GM19351 (cell line): ENCODE data around the gene PLCD3.
"Not testable (repeated sequence)": the region's sequence is repeated elsewhere in the genome, so short reads cannot be mapped to it uniquely, and the experiment has no call there.

ENCODE experiments used
- ATAC-seq: cut with Tn5 transposase; IDR thresholded peaks from one replicate; pipeline ENCODE4 v1.9.1; 2021; ENCODE audit warnings: mild to moderate bottlenecking, moderate library complexity; ENCODE audit not compliant: unreplicated experiment

PLCD3 gene

GRCh38 chr17:45135978-45136791 is 3.9 kb upstream of the PLCD3 start:
- ATAC-seq = no peak

GRCh38 chr17:45135192-45135977 is 3.1 kb upstream of the PLCD3 start, which contains the start of gene ACBD4:
TSS of gene ACBD4 (plus strand) at chr17:45135687. CDS start at chr17:45136145, 458 bp downstream.
- peak; percentile 81 for ATAC-seq

GRCh38 chr17:45132572-45133463 is 503 bp upstream of the PLCD3 start:
- peak; percentile 42 for ATAC-seq

- no peak for ATAC-seq
Observed at GRCh38 chr17:45131616-45132319, 547 bp downstream of the PLCD3 start.

GRCh38 chr17:45130681-45131615 is 1.4 kb downstream of the PLCD3 start:
- no peak for ATAC-seq

- ATAC-seq = no peak
Observed at GRCh38 chr17:45129940-45130680, 2.2 kb downstream of the PLCD3 start.

- ATAC-seq = no peak
Observed at GRCh38 chr17:45129426-45129939, 2.8 kb downstream of the PLCD3 start.

GRCh38 chr17:45128989-45129388 is 3.3 kb downstream of the PLCD3 start:
- no peak for ATAC-seq

GRCh38 chr17:45128331-45128730 is 4.0 kb downstream of the PLCD3 start:
- no peak for ATAC-seq

- ATAC-seq = no peak
Observed at GRCh38 chr17:45127548-45128300, 4.6 kb downstream of the PLCD3 start.

- no peak for ATAC-seq
Observed at GRCh38 chr17:45127207-45127547, 5.1 kb downstream of the PLCD3 start.

GRCh38 chr17:45125509-45125908 is 6.8 kb downstream of the PLCD3 start:
- ATAC-seq = no peak

GRCh38 chr17:45124797-45125122 is 7.6 kb downstream of the PLCD3 start:
- not testable (repeated sequence) for ATAC-seq

- ATAC-seq = no peak
Observed at GRCh38 chr17:45123930-45124796, 8.2 kb downstream of the PLCD3 start.

- no peak for ATAC-seq
Observed at GRCh38 chr17:45123076-45123770, 9.1 kb downstream of the PLCD3 start.

- no peak for ATAC-seq
Observed at GRCh38 chr17:45121055-45121454, 11.3 kb downstream of the PLCD3 start.
